ENCODE results near the gene FBXW4.

Gene FBXW4

GRCh38 chr10:101695404-101695890 is 477 bp upstream of the FBXW4 start:
- Histone ChIP-seq H3K4me1 (ENCODE audit: insufficient read depth, low read length) (peaks cover 14% of the 10 kb centered on the region), H3K4me3 (ENCODE audit: low read length) (peak overlapping the region; percentile 96), H3K9me3 (ENCODE audit: insufficient read depth, low read depth, low read length) (no peaks in the 10 kb centered on the region), H3K27ac (ENCODE audit: low read depth, low read length) (0 out of 2 replicates have a peak overlapping the region, but pooled peaks have one; percentile 12), H3K9ac (ENCODE audit: low read depth, low read length) (peak overlapping the region; percentile 98), H3K36me3 (ENCODE audit: insufficient read depth, low read length) (no peaks in the 10 kb centered on the region), H3K27me3 (ENCODE audit: insufficient read depth, low read length) (0 out of 2 replicates have a peak, but pooled peaks cover 5% of the 10 kb centered on the region)
- 79% methylated on average over 10 of the region's 10 CpGs for WGBS

- WGBS = under 1% methylated on average over 63 of the region's 63 CpGs
- Histone ChIP-seq H3K27ac (ENCODE audit: low read depth, low read length) (peak overlapping the region; percentile 86), H3K27me3 (ENCODE audit: insufficient read depth, low read length) (0 out of 2 replicates have a peak, but pooled peaks cover 5% of the 10 kb centered on the region), H3K4me3 (ENCODE audit: low read length) (peak overlapping the region; percentile 96), H3K4me1 (ENCODE audit: insufficient read depth, low read length) (peaks cover 26% of the 10 kb centered on the region), H3K9me3 (ENCODE audit: insufficient read depth, low read depth, low read length) (no peaks in the 10 kb centered on the region), H3K9ac (ENCODE audit: low read depth, low read length) (peak overlapping the region; percentile 98), H3K36me3 (ENCODE audit: insufficient read depth, low read length) (no peaks in the 10 kb centered on the region)
Observed at GRCh38 chr10:101693978-101694673, 844 bp downstream of the FBXW4 start.

- 0 out of 2 replicates have a peak, but pooled peaks cover 5% of the 10 kb centered on the region for H3K27me3 ChIP-seq (ENCODE audit: insufficient read depth, low read length)
- peak overlapping the region; percentile 98 for H3K9ac ChIP-seq (ENCODE audit: low read depth, low read length)
- H3K9me3 ChIP-seq (ENCODE audit: insufficient read depth, low read depth, low read length) = no peaks in the 10 kb centered on the region
- no peaks in the 10 kb centered on the region for H3K36me3 ChIP-seq (ENCODE audit: insufficient read depth, low read length)
- H3K4me1 ChIP-seq (ENCODE audit: insufficient read depth, low read length) = peaks cover 27% of the 10 kb centered on the region
- 26% methylated on average over 4 of the region's 4 CpGs for WGBS
- peak overlapping the region; percentile 96 for H3K4me3 ChIP-seq (ENCODE audit: low read length)
- peak overlapping the region; percentile 86 for H3K27ac ChIP-seq (ENCODE audit: low read depth, low read length)
Observed at GRCh38 chr10:101693651-101693977, 1.4 kb downstream of the FBXW4 start.

GRCh38 chr10:101691081-101691480 is 3.9 kb downstream of the FBXW4 start:
- 87% methylated on average over 7 of the region's 7 CpGs for WGBS

GRCh38 chr10:101690461-101690860 is 4.5 kb downstream of the FBXW4 start:
- Histone ChIP-seq H3K4me1 (ENCODE audit: insufficient read depth, low read length) (peaks cover 27% of the 10 kb centered on the region), H3K4me3 (ENCODE audit: low read length) (no peak overlapping the region), H3K36me3 (ENCODE audit: insufficient read depth, low read length) (no peaks in the 10 kb centered on the region), H3K27ac (ENCODE audit: low read depth, low read length) (no peak overlapping the region), H3K9me3 (ENCODE audit: insufficient read depth, low read depth, low read length) (no peaks in the 10 kb centered on the region), H3K9ac (ENCODE audit: low read depth, low read length) (no peak overlapping the region), H3K27me3 (ENCODE audit: insufficient read depth, low read length) (0 out of 2 replicates have a peak, but pooled peaks cover 3% of the 10 kb centered on the region)
- 91% methylated on average over 7 of the region's 7 CpGs for WGBS

More at GRCh38 chr10:101691081-101691480, 3.9 kb downstream of the FBXW4 start:
- Histone ChIP-seq H3K36me3 (ENCODE audit: insufficient read depth, low read length) (no peaks in the 10 kb centered on the region), H3K9ac (ENCODE audit: low read depth, low read length) (no peak overlapping the region), H3K4me3 (ENCODE audit: low read length) (no peak overlapping the region), H3K27me3 (ENCODE audit: insufficient read depth, low read length) (0 out of 2 replicates have a peak, but pooled peaks cover 5% of the 10 kb centered on the region), H3K4me1 (ENCODE audit: insufficient read depth, low read length) (peaks cover 27% of the 10 kb centered on the region), H3K9me3 (ENCODE audit: insufficient read depth, low read depth, low read length) (no peaks in the 10 kb centered on the region), H3K27ac (ENCODE audit: low read depth, low read length) (no peak overlapping the region)

- no peak overlapping the region for H3K27ac ChIP-seq (ENCODE audit: low read depth, low read length)
- WGBS = 93% methylated on average over 3 of the region's 3 CpGs
- H3K4me1 ChIP-seq (ENCODE audit: insufficient read depth, low read length) = peaks cover 33% of the 10 kb centered on the region
Observed at GRCh38 chr10:101687071-101687658, 7.8 kb downstream of the FBXW4 start.

GRCh38 chr10:101686133-101686925 is 8.6 kb downstream of the FBXW4 start:
- no peak overlapping the region for H3K4me3 ChIP-seq (ENCODE audit: low read length)
- H3K9ac ChIP-seq (ENCODE audit: low read depth, low read length) = no peak overlapping the region
- H3K27me3 ChIP-seq (ENCODE audit: insufficient read depth, low read length) = no peaks in the 10 kb centered on the region
- 93% methylated on average over 5 of the region's 5 CpGs for WGBS
- H3K9me3 ChIP-seq (ENCODE audit: insufficient read depth, low read depth, low read length) = no peaks in the 10 kb centered on the region
- H3K27ac ChIP-seq (ENCODE audit: low read depth, low read length) = no peak overlapping the region
- no peaks in the 10 kb centered on the region for H3K36me3 ChIP-seq (ENCODE audit: insufficient read depth, low read length)
- peaks cover 33% of the 10 kb centered on the region for H3K4me1 ChIP-seq (ENCODE audit: insufficient read depth, low read length)

More at GRCh38 chr10:101687071-101687658, 7.8 kb downstream of the FBXW4 start:
- no peaks in the 10 kb centered on the region for H3K9me3 ChIP-seq (ENCODE audit: insufficient read depth, low read depth, low read length)
- H3K36me3 ChIP-seq (ENCODE audit: insufficient read depth, low read length) = no peaks in the 10 kb centered on the region
- no peak overlapping the region for H3K9ac ChIP-seq (ENCODE audit: low read depth, low read length)
- H3K4me3 ChIP-seq (ENCODE audit: low read length) = no peak overlapping the region
- H3K27me3 ChIP-seq (ENCODE audit: insufficient read depth, low read length) = no peaks in the 10 kb centered on the region

- no peak overlapping the region for H3K27ac ChIP-seq (ENCODE audit: low read depth, low read length)
- no peaks in the 10 kb centered on the region for H3K36me3 ChIP-seq (ENCODE audit: insufficient read depth, low read length)
- H3K9ac ChIP-seq (ENCODE audit: low read depth, low read length) = no peak overlapping the region
- H3K4me3 ChIP-seq (ENCODE audit: low read length) = no peak overlapping the region
- no peaks in the 10 kb centered on the region for H3K9me3 ChIP-seq (ENCODE audit: insufficient read depth, low read depth, low read length)
- H3K4me1 ChIP-seq (ENCODE audit: insufficient read depth, low read length) = peaks cover 24% of the 10 kb centered on the region
- H3K27me3 ChIP-seq (ENCODE audit: insufficient read depth, low read length) = no peaks in the 10 kb centered on the region
- WGBS = 51% methylated on average over 1 of the region's 1 CpG
Observed at GRCh38 chr10:101684782-101685181, 10.2 kb downstream of the FBXW4 start.

- Histone ChIP-seq H3K27me3 (ENCODE audit: insufficient read depth, low read length) (no peaks in the 10 kb centered on the region), H3K27ac (ENCODE audit: low read depth, low read length) (no peak overlapping the region), H3K9ac (ENCODE audit: low read depth, low read length) (no peak overlapping the region), H3K4me1 (ENCODE audit: insufficient read depth, low read length) (peaks cover 17% of the 10 kb centered on the region), H3K4me3 (ENCODE audit: low read length) (no peak overlapping the region), H3K36me3 (ENCODE audit: insufficient read depth, low read length) (no peaks in the 10 kb centered on the region), H3K9me3 (ENCODE audit: insufficient read depth, low read depth, low read length) (no peaks in the 10 kb centered on the region)
- WGBS = 75% methylated on average over 3 of the region's 3 CpGs
Observed at GRCh38 chr10:101683276-101683675, 11.7 kb downstream of the FBXW4 start.

GRCh38 chr10:101682172-101682825 is 12.7 kb downstream of the FBXW4 start:
- H3K36me3 ChIP-seq (ENCODE audit: insufficient read depth, low read length) = peaks cover 5% of the 10 kb centered on the region; the same call in 1 of the 2 replicates
- 86% methylated on average over 1 of the region's 2 CpGs for WGBS
- H3K4me1 ChIP-seq (ENCODE audit: insufficient read depth, low read length) = peaks cover 17% of the 10 kb centered on the region
- no peak overlapping the region for H3K9ac ChIP-seq (ENCODE audit: low read depth, low read length)
- no peaks in the 10 kb centered on the region for H3K27me3 ChIP-seq (ENCODE audit: insufficient read depth, low read length)
- no peak overlapping the region for H3K4me3 ChIP-seq (ENCODE audit: low read length)
- H3K9me3 ChIP-seq (ENCODE audit: insufficient read depth, low read depth, low read length) = peaks cover 5% of the 10 kb centered on the region
- H3K27ac ChIP-seq (ENCODE audit: low read depth, low read length) = no peak overlapping the region
